GM12891 (cell line): ENCODE data around the gene TULP1.

Source experiments
- POLR2A ChIP-seq: IDR thresholded peaks from 2 replicates; pipeline ENCODE4 v1.6.1; 2011; ENCODE audit warnings: low read depth, low read length, control low read depth
- POLR2AphosphoS5 ChIP-seq: IDR thresholded peaks from 2 replicates; pipeline ENCODE4 v1.6.1; 2011; ENCODE audit warnings: low read depth, low read length, control low read depth
- POU2F2 ChIP-seq: IDR thresholded peaks from 2 replicates; pipeline ENCODE4 v1.6.1; 2011; ENCODE audit warnings: low read depth, mild to moderate bottlenecking, control low read depth, low read length, moderate library complexity
- SPI1 ChIP-seq: IDR thresholded peaks from 2 replicates; pipeline ENCODE4 v1.6.1; 2011; ENCODE audit warnings: low read depth, low read length, control low read depth
- TAF1 ChIP-seq: IDR thresholded peaks from 2 replicates; pipeline ENCODE4 v1.6.1; 2011; ENCODE audit warnings: low read depth, low read length, control low read depth

- no peak for TF ChIP-seq POLR2A
- TF ChIP-seq POLR2AphosphoS5 = no peak
- TF ChIP-seq TAF1 = no peak
- no peak for TF ChIP-seq SPI1
- TF ChIP-seq POU2F2 = no peak
Observed at GRCh38 chr6:35512006-35512405, 690 bp downstream of the TULP1 start.
